ENCODE data around the gene RYR3.

RYR3 gene

DNA sequence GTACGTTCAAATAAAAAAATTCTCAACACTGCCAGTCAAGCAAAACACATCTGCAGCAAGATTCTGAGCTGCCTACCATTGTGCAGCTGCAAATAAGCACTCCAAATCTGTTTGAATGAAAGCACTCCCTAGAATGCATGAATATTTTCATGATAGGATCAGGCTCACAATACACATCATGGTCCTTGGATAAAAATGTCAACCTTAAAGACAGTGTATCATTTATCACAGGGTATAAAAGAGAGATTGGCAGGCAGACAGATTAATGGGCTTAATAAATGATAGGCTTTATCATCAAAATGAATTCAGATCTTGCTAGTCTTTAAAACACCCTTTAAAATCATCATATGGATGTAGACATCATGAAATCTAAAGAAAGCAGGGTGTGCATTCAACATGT lies 9.2 kb downstream of the RYR3 start:
- DNase-seq (ENCODE audit: low read depth): no peak

DNA sequence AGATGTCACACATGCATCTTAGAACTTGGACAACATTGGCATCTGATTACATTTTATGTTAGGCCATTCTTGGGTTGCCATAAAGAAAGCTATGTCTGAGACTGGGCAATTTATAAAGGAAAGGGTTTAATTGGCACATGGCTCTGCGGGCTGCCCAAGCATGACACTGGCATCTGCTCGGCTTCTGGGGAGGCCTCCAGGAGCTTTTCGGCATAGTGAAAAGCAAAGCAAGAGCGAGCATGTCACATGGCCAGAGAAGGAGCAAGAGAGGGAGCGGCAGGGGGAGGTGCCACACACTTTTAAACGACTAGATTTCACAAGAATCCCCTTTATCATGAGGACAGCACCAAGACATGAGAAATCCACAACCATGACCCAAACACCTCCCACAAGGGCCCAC lies 11.3 kb downstream of the RYR3 start:
- no peak for DNase-seq (ENCODE audit: low read depth)

DNA sequence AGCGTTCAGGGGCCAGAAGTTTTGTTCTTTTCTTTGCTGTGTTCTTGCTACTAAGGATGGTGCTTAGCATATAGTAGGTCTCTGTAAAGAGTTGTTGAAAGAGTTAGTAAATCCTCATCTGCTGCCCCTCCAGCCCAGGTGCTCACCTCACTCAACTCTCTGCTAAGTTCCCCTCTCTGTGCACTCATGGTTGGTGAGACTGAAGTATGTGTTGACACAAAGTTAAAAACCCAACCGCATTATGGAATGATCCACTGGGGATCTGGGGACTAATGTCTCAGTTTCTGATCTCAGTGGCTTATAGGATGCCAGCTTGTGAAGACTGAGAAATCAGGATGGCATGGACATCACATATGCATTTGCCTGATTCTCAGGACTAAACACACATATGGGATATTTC lies 13.8 kb downstream of the RYR3 start:
- no peak for DNase-seq (ENCODE audit: low read depth)

DNA sequence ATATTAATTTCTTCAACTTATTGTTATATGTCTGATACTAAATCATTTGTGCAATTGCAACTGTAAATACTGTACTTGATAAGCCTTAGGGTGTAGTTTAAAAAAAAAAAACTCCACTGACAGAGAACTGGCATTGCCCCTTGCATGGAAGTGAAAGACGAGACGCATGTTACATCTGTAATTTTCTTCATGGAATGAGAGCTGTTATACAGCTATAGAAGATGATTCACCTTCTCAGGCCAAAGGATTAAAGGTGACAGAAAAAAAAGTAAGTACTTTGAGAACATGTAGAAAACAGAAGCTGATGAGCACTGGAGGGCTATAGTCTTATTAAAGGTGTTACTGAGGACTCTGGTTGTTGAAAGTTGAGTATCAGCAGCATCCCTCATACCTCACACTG lies 16.1 kb downstream of the RYR3 start:
- DNase-seq (ENCODE audit: low read depth): no peak

DNA sequence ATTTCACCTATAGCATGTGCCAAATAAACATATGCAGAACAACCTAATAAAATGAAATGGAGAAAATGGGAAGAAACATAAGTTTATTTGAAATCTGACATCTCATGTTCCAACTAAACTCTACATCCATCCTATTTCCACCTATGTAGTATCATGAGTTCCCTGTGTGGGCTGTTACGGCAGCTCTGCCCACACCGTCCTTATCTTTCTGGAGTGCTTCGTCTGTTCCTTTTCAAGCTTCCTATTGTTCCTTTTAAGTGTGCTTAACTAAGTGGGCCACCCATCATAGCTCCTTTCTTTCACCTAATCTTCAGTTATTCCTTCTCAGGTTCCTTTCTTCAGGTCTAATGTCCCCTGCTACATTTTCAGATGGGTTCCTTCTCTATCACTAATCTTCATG lies 17.3 kb downstream of the RYR3 start:
- DNase-seq (ENCODE audit: low read depth): no peak

DNA sequence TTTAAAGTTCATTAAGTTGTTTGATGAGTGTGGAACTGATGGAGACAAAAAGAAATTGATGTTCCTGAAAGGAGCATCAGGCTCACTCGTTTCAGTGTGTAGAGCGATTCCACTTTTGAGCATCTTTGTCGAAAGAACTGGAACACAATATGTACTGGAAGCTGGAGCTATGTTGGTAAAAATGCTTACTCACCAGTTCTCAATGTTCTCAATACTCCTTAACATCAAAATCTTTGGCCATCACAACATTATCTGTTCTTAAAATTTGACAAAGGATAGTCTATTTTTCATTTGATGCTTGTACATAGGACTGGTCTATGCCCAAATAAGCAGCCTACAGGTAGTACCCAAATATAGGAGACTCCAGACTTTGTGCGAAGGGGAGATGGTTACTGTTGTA lies 18.7 kb downstream of the RYR3 start:
- DNase-seq (ENCODE audit: low read depth): no peak

DNA sequence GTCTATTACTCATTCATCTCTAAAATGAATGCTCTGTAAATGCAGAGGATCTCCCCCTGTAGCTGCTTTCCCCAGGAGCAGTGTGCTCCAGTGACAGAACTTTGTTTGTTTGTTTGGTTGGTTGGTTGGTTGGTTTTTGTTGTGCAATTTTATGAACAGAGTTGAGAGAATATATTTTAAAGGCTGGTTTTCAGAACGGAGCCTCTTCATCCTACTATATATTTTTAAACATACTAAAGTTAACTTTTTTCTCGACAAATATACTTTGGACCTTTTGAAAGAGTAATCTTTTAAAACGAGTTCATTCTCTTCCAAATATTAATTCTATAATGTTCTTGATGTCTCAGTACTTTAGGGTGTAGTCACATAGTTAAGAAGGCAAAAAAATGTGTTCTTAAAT lies 20.2 kb downstream of the RYR3 start:
- DNase-seq (ENCODE audit: low read depth): no peak

DNA sequence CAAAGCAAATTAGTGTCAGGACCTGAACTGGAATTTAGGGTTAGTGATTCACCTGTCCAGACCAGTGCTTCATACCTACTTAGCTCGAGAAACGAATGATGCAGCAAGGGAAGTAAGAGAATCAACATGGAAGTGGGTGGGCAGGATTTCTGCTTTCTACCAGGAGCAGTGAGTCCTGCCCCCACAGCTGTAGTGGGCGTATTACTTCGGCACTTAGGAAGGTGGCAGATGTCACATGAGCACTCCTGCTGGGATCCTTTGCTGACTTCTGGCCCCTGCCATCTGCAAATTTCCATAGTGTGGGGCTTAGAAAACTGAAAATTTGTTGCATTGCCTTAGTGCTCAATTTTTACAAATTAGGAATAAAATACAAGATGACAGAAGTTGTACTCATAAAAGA lies 31.2 kb downstream of the RYR3 start:
- no peak for DNase-seq (ENCODE audit: low read depth)

DNA sequence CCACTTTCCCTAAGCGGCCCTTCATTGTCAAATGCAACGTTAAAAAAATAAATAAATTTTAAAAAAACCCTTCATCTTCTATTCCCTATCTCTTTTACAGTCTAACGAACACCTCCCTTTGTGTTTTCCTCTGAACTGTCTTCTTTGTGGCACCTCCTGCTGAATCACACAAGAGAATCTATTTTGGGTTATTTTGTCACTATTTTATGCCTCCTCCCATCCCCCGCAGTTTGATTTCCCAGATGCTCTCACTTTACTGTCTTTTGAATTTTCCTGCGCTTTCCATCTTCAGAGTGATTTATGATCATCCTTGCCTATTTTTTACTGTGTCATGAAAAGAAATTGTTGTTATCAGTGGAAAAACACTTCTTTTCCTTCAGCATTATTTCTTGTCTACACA lies 32.5 kb downstream of the RYR3 start:
- no peak for DNase-seq (ENCODE audit: low read depth)

DNA sequence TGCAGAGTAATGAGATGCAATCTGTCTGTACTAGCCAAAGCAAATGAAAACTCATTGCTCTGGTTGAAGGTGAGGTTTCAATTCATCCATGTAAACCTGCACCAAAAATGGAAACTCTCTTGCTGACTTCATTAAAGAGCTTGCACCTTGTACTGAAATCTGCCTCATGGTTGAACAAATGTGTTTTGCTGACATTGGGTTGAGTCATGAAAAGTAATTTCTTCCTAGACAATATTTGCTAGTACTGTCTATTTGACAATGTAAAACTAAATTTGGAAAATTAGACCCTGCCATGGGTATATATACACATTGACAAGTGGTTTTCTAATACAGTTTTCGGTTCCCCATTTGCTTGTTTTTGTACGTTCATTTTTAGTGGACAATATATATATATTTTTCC lies 33.3 kb downstream of the RYR3 start:
- DNase-seq (ENCODE audit: low read depth): no peak

DNA sequence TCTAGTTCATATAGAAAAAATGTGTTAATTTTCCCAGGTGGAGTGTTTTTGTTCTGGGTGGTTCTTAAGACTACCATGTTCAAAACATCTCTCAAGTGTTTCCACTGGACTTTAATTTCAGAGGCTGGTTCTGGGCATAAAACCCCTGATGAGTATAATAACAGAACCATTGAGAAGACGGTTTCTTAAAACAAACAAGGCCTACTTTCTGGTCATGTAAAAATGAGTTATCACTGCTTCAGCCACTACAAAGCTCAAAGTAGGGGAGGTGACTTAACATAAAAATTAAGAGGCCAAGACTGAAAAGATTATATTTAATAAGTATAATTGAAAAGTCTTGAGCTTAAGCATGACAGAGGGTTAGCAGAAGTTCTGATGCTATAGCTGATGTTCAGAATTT lies 33.8 kb downstream of the RYR3 start:
- no peak for DNase-seq (ENCODE audit: low read depth)

DNA sequence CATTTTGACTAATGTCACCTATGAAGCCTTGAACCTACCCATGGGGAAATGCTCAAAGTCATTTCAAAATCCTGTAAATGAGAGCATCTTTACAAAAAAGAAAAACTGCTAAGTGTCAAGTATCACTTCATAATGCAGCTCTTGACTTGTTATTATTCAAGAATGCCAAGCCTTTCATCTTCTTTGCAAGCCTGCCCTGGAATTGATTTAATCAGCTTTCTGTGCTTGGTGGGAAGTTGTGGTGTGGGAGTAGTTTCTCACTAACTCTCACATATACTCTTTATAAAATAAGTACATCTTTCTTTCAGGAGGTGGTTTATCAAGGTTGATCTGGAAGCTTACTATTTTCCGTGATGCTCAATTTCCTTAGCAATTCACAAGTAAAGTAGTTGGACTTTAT lies 43.6 kb downstream of the RYR3 start:
- no peak for DNase-seq (ENCODE audit: low read depth)

DNA sequence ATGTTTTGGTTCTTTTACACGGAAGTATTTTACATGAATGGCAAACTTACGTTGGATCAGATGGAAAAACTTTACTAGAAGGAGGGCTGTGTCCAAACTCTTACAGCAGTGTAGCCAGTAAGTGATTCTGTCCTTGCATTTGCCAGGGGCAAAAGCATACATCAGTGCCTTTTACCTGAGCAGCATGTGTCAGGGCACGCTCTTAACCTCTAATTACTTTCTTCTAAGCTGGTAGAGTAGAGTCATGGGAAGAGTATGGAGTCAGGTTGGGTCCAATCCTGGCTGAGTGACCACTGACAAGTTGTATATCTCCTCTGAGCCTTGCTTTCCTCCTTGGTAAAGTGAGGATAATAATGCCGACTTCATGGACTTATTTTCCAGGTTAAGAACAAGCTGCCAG lies 47.1 kb downstream of the RYR3 start:
- DNase-seq (ENCODE audit: low read depth): no peak

DNA sequence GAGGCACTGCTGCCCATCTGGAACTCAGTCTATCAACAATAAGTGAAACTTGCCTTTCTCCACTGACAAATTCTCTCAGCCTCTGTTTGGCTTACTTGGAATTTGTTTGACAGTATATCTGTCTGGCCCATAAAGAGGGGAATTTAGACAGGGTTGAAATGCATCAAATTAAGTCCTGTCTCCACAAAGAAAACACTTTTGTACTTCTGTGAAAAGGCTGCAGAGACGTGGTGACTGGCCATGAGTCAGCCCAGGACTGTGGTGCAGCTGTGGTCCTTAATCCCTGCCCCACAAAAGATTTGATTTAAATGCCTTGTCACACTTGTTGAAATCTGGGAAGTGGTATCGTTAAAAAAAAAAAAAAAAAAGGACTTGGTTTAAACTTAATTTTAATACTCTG lies 47.5 kb downstream of the RYR3 start:
- DNase-seq (ENCODE audit: low read depth): no peak

DNA sequence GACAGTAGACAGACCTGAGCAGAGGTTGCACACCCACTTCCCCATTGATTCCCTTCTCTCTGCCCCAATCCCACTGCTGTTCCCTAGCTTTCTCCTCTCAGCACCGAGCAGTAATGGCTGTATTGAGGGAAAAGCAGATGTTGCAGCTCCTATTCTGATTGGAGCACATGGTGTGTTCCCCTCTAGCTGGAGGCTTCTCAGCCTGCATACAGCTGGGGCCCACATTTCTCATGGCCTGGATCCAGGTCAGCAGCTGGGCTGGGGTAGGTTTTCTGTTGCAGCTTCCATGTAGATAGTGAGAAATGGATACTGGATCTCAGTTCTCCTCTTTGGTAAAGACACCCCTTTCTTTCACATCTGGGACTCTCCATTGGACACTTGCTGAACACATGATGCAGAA lies 50.1 kb downstream of the RYR3 start:
- DNase-seq (ENCODE audit: low read depth): no peak

DNA sequence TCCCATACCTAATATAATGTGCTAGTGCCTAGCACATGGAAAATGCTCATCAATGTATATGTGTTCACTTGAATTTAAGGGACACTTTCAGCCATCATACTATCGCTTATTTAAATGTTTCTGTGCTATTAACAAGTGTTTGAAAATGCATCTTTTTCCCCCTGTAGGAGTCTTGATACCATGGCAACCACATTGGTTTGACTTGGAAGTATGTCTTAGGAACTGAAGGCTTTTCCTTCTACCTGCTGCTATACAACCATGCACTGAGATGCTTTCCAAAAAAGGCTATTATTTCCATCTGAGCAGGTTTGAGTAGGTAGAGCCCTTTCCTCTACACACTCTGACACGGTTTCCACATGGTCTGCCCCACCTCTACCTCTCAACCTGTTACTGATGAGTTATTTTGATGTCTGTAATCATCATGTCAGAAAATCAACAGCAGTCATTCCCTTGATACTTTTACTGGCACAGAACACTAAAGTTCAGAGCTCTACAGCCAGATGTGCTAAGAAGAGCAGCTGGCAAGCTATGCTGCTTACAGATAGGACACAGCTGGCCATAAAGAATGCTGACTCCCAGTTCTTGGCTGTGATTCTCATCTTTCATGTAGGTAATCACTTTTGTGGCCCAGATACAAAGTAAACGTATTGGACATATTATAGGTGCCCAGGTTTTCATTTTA lies 59.3 kb downstream of the RYR3 start:
- no peak for DNase-seq (ENCODE audit: low read depth)

DNA sequence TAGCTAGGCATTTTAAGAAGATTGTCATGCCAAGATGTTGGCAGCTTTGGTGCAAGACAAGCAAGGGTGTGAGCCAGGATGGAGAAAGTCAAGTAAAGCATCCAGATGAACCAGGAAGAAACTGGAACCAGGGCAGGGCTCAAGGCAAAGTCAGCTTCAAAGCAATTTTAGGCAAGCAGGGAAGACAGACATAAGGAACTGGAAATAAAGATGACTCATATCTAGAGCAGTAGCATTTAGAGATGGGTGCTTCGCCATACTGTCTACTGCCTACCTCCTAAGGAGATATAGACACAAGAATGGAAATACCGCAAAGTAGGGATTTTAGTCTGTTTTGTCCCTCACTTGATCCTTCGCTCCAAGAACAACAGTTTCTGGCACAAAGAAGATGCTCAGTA lies 59.9 kb downstream of the RYR3 start:
- no peak for DNase-seq (ENCODE audit: low read depth)

DNA sequence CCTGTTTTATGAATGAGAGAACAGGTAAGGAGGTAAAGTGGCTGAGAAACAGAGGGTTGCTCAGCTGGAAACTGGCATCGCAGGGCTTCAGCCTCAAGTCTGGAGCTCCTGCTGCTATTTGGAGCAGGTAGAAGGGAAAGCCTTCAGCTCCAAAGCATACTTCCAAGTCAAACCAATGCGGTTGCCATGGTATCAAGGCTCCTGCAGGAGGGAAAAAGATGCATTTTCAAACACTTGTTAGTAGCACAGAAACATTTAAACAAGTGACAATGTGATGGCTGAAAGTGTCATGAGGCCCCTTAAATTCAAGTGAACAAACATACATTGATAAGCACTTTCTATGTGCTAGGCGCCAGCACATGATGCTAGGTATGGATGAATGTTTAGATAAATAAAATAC lies 60.4 kb downstream of the RYR3 start:
- DNase-seq (ENCODE audit: low read depth): no peak

DNA sequence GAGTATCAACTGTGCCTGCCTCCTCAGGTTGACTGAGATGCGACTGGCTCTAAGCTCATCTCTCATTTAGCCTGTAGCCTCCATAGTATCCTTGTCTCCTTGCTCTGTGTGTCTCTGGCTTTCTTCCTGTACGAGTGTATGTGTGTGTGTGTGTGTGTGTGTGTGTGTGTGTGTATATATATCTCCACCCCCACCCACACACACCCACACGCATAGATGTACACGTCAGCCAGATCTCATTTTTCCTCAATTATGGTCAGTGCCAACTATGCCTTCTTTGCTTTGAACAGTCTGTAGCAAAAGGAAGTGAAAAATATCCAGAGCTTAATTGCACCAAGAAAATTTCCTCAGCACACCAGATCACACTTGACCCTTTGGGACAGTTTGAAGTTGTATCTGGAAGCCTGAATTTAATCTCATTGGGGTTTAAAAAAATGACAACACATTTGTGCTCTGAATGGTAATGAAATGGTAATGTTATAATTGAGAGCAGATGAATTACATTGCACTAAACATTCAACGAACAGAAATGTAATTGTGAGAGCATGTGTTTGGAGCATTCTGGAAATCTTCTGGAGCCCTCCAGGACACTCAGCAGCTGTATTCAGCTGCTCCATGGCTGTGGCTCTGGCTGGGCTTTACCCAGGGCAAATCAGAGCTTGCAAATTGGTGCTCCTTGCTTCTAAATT lies 63.6 kb downstream of the RYR3 start:
- DNase-seq (ENCODE audit: low read depth): no peak

DNA sequence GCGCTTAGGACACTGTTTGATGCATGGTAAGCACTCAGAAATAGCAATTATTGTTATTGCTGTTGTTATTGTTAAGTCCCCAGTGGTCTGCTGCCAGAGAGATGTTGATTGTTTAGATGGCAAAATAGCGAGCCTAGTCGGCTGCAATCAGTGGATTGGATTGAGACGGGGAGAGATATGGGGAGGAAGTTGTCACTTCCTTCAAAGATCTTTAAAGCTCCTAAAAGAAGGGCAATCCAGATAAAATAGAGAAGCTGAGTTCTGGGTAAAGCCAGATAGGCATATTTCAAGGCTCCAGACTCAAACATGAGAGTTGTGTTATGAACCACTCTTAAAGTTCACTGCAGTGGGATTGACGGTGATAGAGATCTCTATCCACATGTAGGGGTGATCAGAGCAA lies 64.5 kb downstream of the RYR3 start:
- DNase-seq (ENCODE audit: low read depth): no peak

DNA sequence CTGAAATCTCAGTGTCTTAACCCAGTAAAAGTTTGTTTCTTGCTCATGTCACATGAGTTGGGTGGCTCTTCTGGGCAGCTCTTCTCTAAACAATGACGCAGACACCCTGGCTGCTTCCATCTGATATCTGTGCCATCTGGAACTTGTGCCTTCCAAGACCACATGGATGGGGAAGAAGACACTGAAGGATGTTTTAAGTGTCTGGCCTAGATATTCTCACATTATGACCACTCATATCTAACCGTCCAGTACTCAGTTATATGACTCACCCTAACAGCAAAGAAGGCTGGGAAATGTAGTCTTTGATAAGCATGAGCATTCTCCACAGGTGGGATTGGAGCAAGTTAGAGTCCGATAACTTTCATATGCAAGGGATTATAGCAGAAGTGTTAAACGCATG lies 66.4 kb downstream of the RYR3 start:
- DNase-seq (ENCODE audit: low read depth): no peak

DNA sequence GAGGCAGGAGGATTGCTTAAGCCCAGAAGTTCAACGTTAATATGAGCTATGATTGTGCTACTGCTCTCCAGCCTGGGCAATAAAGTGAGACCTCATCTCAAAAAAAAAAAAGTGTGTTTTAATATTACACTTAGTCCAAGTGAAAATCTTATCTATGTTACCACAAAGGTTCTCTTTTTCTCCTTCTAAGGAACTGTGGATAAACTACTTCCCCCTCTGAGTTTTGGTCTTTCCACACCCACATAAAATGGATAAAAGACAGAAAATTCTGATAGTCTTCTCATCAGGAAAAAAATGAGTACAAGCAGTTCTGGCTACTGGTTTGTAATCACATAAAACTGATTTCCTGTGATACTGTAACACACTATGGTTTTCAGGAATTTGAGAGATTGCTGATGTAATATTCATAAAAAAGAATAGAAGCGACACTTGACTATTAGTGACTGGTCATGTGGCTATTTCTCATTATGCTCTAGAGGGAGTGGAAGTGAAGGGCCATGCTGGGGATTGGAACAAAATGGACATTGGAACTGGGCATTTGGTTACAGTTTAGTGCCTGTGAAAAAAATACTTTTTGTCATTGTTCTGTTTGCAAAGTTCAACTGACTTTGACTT lies 68.2 kb downstream of the RYR3 start:
- no peak for DNase-seq (ENCODE audit: low read depth)

DNA sequence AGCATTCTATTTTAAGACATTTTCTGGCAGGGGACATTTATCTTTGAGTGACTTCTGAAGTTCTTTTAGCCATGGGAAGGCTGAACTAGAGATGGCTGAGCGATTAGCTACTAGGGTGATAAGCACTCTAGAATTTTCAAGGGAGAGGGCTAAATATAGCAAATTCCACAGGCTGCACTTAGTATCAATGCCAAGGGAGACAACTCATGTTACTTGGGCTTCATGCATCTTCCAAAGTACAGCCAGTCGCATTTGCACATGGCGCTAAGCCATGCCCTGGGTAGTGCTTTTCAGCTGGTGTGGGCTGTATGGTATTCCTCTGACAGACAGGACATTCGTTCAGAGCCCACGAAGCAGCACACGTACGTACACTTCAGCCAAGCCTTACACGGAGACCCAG lies 69.6 kb downstream of the RYR3 start:
- DNase-seq (ENCODE audit: low read depth): no peak

DNA sequence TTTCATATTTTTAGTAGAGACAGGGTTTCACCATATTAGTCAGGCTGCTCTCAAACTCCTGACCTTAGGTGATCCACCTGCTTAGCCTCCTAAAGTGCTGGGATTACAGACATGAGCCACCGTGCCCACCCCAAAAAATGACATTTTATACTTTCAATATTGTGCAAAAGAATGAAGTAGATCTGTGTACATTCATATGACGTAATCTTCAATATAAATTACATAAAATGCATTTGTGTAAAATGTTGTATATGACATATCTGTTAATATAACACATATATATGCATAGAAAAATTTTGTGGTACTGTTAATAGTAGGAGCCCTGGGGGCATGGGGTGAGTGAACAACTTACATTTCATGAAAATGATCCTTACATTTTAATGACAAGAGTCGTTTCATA lies 71.7 kb downstream of the RYR3 start:
- no peak for DNase-seq (ENCODE audit: low read depth)

Measured in CMK (cell line).